ENCODE data around the gene FBLN2.

- TF ChIP-seq CTCF (IDR thresholded peaks at IDR 0.05 in 2 of 3, conservative IDR thresholded peaks at IDR 0.05 in 1 of 3; ENCODE audit: borderline replicate concordance in 1 of 3, insufficient read depth in 1 of 3, low read depth in 2 of 3, low read length in 2 of 3) (no peak), FOSL1 (IDR thresholded peaks at IDR 0.05; ENCODE audit: low read depth) (no peak), POLR2AphosphoS5 (IDR thresholded peaks at IDR 0.05; ENCODE audit: low read depth, low read length) (no peak), EZH2 (IDR thresholded peaks at IDR 0.05) (no peak)
Measured at GRCh38 chr3:13545952-13546454, 2.9 kb upstream of the FBLN2 start.

Measured in HCT116 (cell line).